GM23248 (cell line): ENCODE results near the gene ZNF570. TPM values are rescaled to one million over a fixed set of nuclear protein-coding genes. Genes with fewer than 3 reads are reported as not detected.
A peak's percentile ranks its signal among the peaks of the same experiment; 100 is the strongest.

ENCODE experiments used
- DNase-seq: peaks from one replicate; pipeline ENCODE4 v3.0.0-alpha.2; 2015
- H2AFZ ChIP-seq: fragments of 200-600 bp; sonication (generic); 2 replicates; pipeline ENCODE4 v1.6.1; 2016; ENCODE audit warnings: antibody characterized with exemption
- H3F3A ChIP-seq: fragments of 200-600 bp; sonication (generic); 2 replicates; pipeline ENCODE4 v1.6.1; 2016; ENCODE audit warnings: mild to moderate bottlenecking, antibody characterized with exemption, mixed run types; ENCODE audit not compliant: insufficient read depth
- H3K27ac ChIP-seq: fragments of 200-600 bp; sonication (generic); 2 replicates; pipeline ENCODE4 v1.5.1; 2016; ENCODE audit warnings: mild to moderate bottlenecking
- H3K27me3 ChIP-seq: fragments of 200-600 bp; sonication (generic); replicated peaks from 2 replicates; pipeline ENCODE4 v1.6.1; 2016; ENCODE audit warnings: mild to moderate bottlenecking; ENCODE audit not compliant: insufficient read depth
- H3K36me3 ChIP-seq: fragments of 200-600 bp; sonication (generic); 2 replicates; pipeline ENCODE4 v1.6.1; 2016; ENCODE audit warnings: low read depth, mild to moderate bottlenecking
- H3K4me1 ChIP-seq: fragments of 200-600 bp; sonication (generic); 2 replicates; pipeline ENCODE4 v1.6.1; 2016; ENCODE audit warnings: mild to moderate bottlenecking; ENCODE audit not compliant: insufficient read depth
- H3K4me2 ChIP-seq: fragments of 200-600 bp; sonication (generic); one replicate; pipeline ENCODE4 v1.6.1; 2016; ENCODE audit warnings: mild to moderate bottlenecking; ENCODE audit not compliant: unreplicated experiment
- H3K4me3 ChIP-seq: fragments of 200-600 bp; sonication (generic); 2 replicates; pipeline ENCODE4 v1.5.1; 2016; ENCODE audit warnings: mild to moderate bottlenecking
- H3K79me2 ChIP-seq: fragments of 200-600 bp; sonication (generic); 2 replicates; pipeline ENCODE4 v1.6.1; 2016; ENCODE audit warnings: mild to moderate bottlenecking; ENCODE audit not compliant: insufficient read depth
- H3K9ac ChIP-seq: fragments of 200-600 bp; sonication (generic); 2 replicates; pipeline ENCODE4 v1.6.1; 2016; ENCODE audit warnings: mild to moderate bottlenecking
- H3K9me2 ChIP-seq: fragments of 200-600 bp; sonication (generic); 2 replicates; pipeline ENCODE4 v1.6.1; 2016; ENCODE audit warnings: mixed run types, mild to moderate bottlenecking, moderate library complexity; ENCODE audit not compliant: insufficient read depth
- H3K9me3 ChIP-seq: fragments of 200-600 bp; sonication (generic); one replicate; pipeline ENCODE4 v1.6.1; 2017; ENCODE audit warnings: low read depth
- H4K20me1 ChIP-seq: fragments of 200-600 bp; sonication (generic); 2 replicates; pipeline ENCODE4 v1.6.0; 2016; ENCODE audit not compliant: insufficient read depth
- EZH2 ChIP-seq: fragments of 200-600 bp; sonication (generic); IDR thresholded peaks from 2 replicates; pipeline ENCODE4 v1.6.1; 2018; ENCODE audit warnings: antibody characterized with exemption, mild to moderate bottlenecking; ENCODE audit not compliant: insufficient read depth, poor library complexity, severe bottlenecking
- EZH2phosphoT487 ChIP-seq: fragments of 200-600 bp; sonication (generic); IDR thresholded peaks from 2 replicates; pipeline ENCODE4 v1.6.1; 2018; ENCODE audit warnings: antibody characterized with exemption, moderate library complexity, mild to moderate bottlenecking, low read depth; ENCODE audit not compliant: insufficient read depth
- WGBS, 2 experiments: methylation state at CpG; one replicate each; pipeline ENCODE4 v1.1.6; 2015 to 2017; ENCODE audit warnings: low lambda C conversion rate in 2 of 2, low coverage in 1 of 2; ENCODE audit errors: missing lambda C conversion rate in 2 of 2; 5-methylcytosine and 5-hydroxymethylcytosine counted together
- in situ Hi-C: fragments of 300-500 bp; cut with MboI; formaldehyde crosslinking; loops from 2 replicates; pipeline ENCODE4 v1.15.0; 2020
- polyA plus RNA-seq: library from polyadenylated mRNA; unstranded; fragments of >200 nt; fragmentation: Nextera tagmentation; extraction: Ambion mirVana; gene quantifications from 2 replicates; pipeline ENCODE4 v1.2.1, GENCODE V29; 2016
- total RNA-seq: library from RNA; depleted of rRNA; stranded (reverse); fragments of >200 nt; shearing (Covaris generic); gene quantifications from 2 replicates; pipeline ENCODE4 v1.2.3, GENCODE V29; 2014

Gene ZNF570
- total and polyA plus RNA-seq, 2 experiments from 2014 or later, result 2.5 to 6.7 TPM

DNA sequence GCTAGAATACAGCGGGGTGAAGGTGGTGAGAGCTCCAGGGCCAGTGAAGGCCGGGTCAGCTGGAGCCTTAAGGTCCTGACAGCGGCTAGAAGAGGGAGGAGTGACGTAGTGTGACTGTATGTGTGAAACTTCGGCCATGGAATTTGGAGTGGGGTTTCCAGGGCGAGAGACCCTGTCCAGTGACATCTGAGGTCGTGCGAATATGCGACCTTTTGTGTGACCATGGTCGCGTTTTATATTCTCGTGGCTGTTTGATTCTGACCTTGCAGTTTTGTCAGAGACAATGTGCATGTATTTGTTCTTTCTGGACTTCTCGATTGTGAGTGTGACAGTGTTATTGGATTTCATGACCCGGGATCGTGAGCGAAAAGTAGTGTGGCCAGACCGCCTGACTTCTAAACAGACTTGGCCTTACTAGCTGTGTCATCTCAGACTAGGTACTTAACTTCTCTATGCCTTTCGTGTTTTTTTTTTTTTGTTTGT lies 1.5 kb upstream of the ZNF570 start:
- Histone ChIP-seq H3K4me3 (peak overlapping the region; percentile 91), H4K20me1 (no peaks in the 10 kb centered on the region), H3K27ac (peak overlapping the region; percentile 90), H2AFZ (peak overlapping the region; percentile 97), H3K4me2 (peak overlapping the region; percentile 84), H3K9me3 (no peaks in the 10 kb centered on the region), H3K9ac (peak overlapping the region; percentile 82), H3F3A (no peaks in the 10 kb centered on the region), H3K9me2 (no peaks in the 10 kb centered on the region), H3K79me2 (peaks cover 51% of the 10 kb centered on the region), H3K36me3 (peaks cover 14% of the 10 kb centered on the region), H3K4me1 (no peaks in the 10 kb centered on the region), H3K27me3 (no peaks in the 10 kb centered on the region)
- in situ Hi-C loops, result no loop called here
- no peak for DNase-seq
- no peak for TF ChIP-seq EZH2
- no peak for TF ChIP-seq EZH2phosphoT487
- WGBS, 2 experiments, result 18 to 20% methylated on average over 18 of the region's 18 CpGs

- H3K27me3 ChIP-seq, result no peaks in the 10 kb centered on the region
- TF ChIP-seq EZH2, result no peak
- TF ChIP-seq EZH2phosphoT487, result no peak
- H3K27ac ChIP-seq, result peak overlapping the region; percentile 90; the same call in 1 of the 2 replicates
- peak overlapping the region; percentile 84 for H3K4me2 ChIP-seq
- H3K9me2 ChIP-seq, result no peaks in the 10 kb centered on the region
- in situ Hi-C loops, result no loop called here
- H2AFZ ChIP-seq, result peak overlapping the region; percentile 97
- H3K36me3 ChIP-seq, result peaks cover 3% of the 10 kb centered on the region
- H3F3A ChIP-seq, result no peaks in the 10 kb centered on the region
- no peaks in the 10 kb centered on the region for H4K20me1 ChIP-seq
- peak overlapping the region; percentile 85 for H3K9ac ChIP-seq
- H3K9me3 ChIP-seq, result no peaks in the 10 kb centered on the region
- peaks cover 69% of the 10 kb centered on the region for H3K79me2 ChIP-seq
- DNase-seq, result peak; percentile 26
- H3K4me3 ChIP-seq, result peak overlapping the region; percentile 91
- no peaks in the 10 kb centered on the region for H3K4me1 ChIP-seq
- 74 to 75% methylated on average over 4 of the region's 4 CpGs for WGBS, 2 experiments
These were observed 1.1 kb downstream of the ZNF570 start for GRCh38 chr19:37470216-37470615.

- no peak overlapping the region for H3K9ac ChIP-seq
- H3K4me1 ChIP-seq, result no peaks in the 10 kb centered on the region
- in situ Hi-C loops, result no loop called here
- whole genome bisulfite sequencing, 2 experiments, result 95 to 96% methylated on average over 9 of the region's 9 CpGs
- H3K4me3 ChIP-seq, result no peak overlapping the region
- peaks cover 22% of the 10 kb centered on the region for H3K36me3 ChIP-seq
- no peaks in the 10 kb centered on the region for H4K20me1 ChIP-seq
- H3K27ac ChIP-seq, result no peak overlapping the region
- H2AFZ ChIP-seq, result no peak overlapping the region
- no peak overlapping the region for H3K4me2 ChIP-seq
- TF ChIP-seq EZH2phosphoT487 (no peak), EZH2 (no peak)
- H3K9me2 ChIP-seq, result no peaks in the 10 kb centered on the region
- peaks cover 64% of the 10 kb centered on the region for H3K79me2 ChIP-seq
- no peaks in the 10 kb centered on the region for H3F3A ChIP-seq
- no peaks in the 10 kb centered on the region for H3K9me3 ChIP-seq
- H3K27me3 ChIP-seq, result no peaks in the 10 kb centered on the region
- DNase-seq, result no peak
These were observed 3.0 kb downstream of the ZNF570 start for GRCh38 chr19:37472165-37472564.

GRCh38 chr19:37484406-37485168 lies 15.4 kb downstream of the ZNF570 start:
- WGBS, 2 experiments, result 92 to 97% methylated on average over 8 of the region's 8 CpGs
- H3F3A ChIP-seq, result peaks cover 12% of the 10 kb centered on the region
- H3K4me3 ChIP-seq, result no peak overlapping the region
- no peak for DNase-seq
- H3K4me2 ChIP-seq, result no peak overlapping the region
- H3K27me3 ChIP-seq, result no peaks in the 10 kb centered on the region
- H4K20me1 ChIP-seq, result no peaks in the 10 kb centered on the region
- in situ Hi-C loops, result no loop called here
- no peak overlapping the region for H3K9ac ChIP-seq
- H3K4me1 ChIP-seq, result no peaks in the 10 kb centered on the region
- H3K9me3 ChIP-seq, result peaks cover 37% of the 10 kb centered on the region
- H3K27ac ChIP-seq, result no peak overlapping the region
- peaks cover 71% of the 10 kb centered on the region for H3K36me3 ChIP-seq
- TF ChIP-seq EZH2phosphoT487 (no peak), EZH2 (no peak)
- no peak overlapping the region for H2AFZ ChIP-seq
- no peaks in the 10 kb centered on the region for H3K9me2 ChIP-seq
- H3K79me2 ChIP-seq, result no peaks in the 10 kb centered on the region

DNA sequence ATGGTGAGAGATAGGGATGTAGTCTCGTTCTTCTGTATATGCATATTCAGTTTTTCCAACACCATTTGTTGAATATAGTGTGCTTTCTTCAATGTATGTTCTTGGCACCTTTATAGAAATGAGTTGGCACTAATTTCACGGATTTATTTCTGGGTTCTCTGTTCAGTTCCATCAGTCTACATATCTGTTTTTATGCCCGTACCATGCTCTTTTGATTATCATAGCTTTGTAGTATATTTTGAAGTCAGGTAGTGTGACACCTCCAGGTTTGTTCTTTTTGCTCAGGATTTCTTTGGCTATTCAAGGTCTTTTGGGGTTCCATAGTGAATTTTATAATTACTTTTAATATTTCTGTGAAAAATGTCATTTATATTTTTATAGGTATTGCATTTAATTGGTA lies 23.1 kb downstream of the ZNF570 start:
- Histone ChIP-seq H4K20me1 (no peaks in the 10 kb centered on the region), H3K4me3 (no peak overlapping the region), H3K9me2 (no peaks in the 10 kb centered on the region), H3K79me2 (no peaks in the 10 kb centered on the region), H3K9me3 (peaks cover 8% of the 10 kb centered on the region), H3K4me2 (no peak overlapping the region), H3K27ac (no peak overlapping the region), H3K9ac (no peak overlapping the region), H3F3A (no peaks in the 10 kb centered on the region), H3K36me3 (0 out of 2 replicates have a peak, but pooled peaks cover 5% of the 10 kb centered on the region), H3K27me3 (no peaks in the 10 kb centered on the region), H2AFZ (no peak overlapping the region), H3K4me1 (no peaks in the 10 kb centered on the region)
- TF ChIP-seq EZH2 (no peak), EZH2phosphoT487 (no peak)
- in situ Hi-C loops, result no loop called here
- no peak for DNase-seq
- WGBS, 2 experiments, result 42 to 46% methylated on average over 3 of the region's 3 CpGs
